ENCODE results near the gene UBE2J1.

The UBE2J1 gene

DNA sequence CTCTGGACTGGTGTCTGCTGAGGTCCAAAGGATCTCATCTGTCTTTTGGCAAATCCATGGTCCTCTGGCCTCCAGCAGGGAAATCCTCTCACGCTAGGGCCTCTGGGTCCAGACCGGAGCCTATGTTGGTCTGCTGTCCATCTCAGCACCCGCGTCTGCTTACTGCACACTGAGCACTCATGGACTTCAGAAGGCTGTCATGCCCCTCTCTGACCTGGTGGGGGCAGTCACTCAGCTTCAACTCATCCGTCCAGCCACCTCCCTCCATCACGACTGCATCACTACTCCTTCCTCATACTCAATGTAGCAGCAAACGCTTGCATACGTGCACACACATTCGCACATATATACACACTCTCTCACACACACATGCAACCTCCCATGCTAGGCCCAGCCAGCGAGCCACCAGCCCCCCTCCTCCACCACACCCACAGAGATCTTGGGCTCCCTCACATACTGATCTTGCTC is 70.7 kb downstream of the UBE2J1 start:
- in situ Hi-C loops (cut with MboI; ENCODE audit: low sequenced_read_pairs, unreplicated experiment): no loop called here
- DNase-seq (ENCODE audit: low spot score): peak; percentile 89
- TF ChIP-seq, protein P1, sequence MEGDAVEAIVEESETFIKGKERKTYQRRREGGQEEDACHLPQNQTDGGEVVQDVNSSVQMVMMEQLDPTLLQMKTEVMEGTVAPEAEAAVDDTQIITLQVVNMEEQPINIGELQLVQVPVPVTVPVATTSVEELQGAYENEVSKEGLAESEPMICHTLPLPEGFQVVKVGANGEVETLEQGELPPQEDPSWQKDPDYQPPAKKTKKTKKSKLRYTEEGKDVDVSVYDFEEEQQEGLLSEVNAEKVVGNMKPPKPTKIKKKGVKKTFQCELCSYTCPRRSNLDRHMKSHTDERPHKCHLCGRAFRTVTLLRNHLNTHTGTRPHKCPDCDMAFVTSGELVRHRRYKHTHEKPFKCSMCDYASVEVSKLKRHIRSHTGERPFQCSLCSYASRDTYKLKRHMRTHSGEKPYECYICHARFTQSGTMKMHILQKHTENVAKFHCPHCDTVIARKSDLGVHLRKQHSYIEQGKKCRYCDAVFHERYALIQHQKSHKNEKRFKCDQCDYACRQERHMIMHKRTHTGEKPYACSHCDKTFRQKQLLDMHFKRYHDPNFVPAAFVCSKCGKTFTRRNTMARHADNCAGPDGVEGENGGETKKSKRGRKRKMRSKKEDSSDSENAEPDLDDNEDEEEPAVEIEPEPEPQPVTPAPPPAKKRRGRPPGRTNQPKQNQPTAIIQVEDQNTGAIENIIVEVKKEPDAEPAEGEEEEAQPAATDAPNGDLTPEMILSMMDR (IDR thresholded peaks at IDR 0.05; ENCODE audit: borderline replicate concordance, control extremely low read depth, extremely low read depth, insufficient read depth, missing control alignments): peak; percentile 74

DNA sequence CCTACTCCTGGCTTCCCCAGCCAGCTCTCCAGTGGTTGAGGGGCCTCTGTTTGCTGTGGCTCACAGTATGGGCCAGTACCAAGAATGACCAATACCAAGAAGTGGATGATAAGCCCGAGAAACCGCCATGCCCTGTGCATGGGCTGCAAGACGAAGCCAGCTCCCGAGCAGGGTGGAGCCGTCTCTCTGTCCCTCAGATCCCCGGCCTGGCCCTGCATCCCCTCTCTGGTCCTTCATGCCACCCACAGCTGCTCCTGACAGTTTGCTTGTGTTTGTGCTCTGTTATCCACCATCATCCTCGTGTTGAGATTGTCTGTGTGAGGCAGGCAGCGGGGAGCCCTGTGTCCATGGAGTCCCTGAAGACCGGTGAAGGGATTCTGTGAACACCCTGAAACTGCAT is 73.6 kb downstream of the UBE2J1 start:
- DNase-seq (ENCODE audit: low spot score): no peak
- TF ChIP-seq, protein P1 (IDR thresholded peaks at IDR 0.05; ENCODE audit: borderline replicate concordance, control extremely low read depth, extremely low read depth, insufficient read depth, missing control alignments): no peak
- in situ Hi-C loops (cut with MboI; ENCODE audit: low sequenced_read_pairs, unreplicated experiment): no loop called here

All from GM13976 (cell line).